GM21723 (cell line): ENCODE measurements around the gene FAM118A.
"Not testable (repeated sequence)": the region's sequence is repeated elsewhere in the genome, so short reads cannot be mapped to it uniquely, and the experiment has no call there.

Experiments used
- ATAC-seq: cut with Tn5 transposase; IDR thresholded peaks from one replicate; pipeline ENCODE4 v1.9.1; 2021; ENCODE audit warnings: mild to moderate bottlenecking, moderate library complexity; ENCODE audit not compliant: unreplicated experiment

Gene FAM118A

GRCh38 chr22:45359627-45360026 is 49.9 kb downstream of the FAM118A start:
- no peak for ATAC-seq

- ATAC-seq, result no peak
These were observed 57.0 kb downstream of the FAM118A start for GRCh38 chr22:45366713-45367112.

- ATAC-seq, result not testable (repeated sequence)
These were observed 63.9 kb downstream of the FAM118A start for GRCh38 chr22:45373592-45373991.

DNA sequence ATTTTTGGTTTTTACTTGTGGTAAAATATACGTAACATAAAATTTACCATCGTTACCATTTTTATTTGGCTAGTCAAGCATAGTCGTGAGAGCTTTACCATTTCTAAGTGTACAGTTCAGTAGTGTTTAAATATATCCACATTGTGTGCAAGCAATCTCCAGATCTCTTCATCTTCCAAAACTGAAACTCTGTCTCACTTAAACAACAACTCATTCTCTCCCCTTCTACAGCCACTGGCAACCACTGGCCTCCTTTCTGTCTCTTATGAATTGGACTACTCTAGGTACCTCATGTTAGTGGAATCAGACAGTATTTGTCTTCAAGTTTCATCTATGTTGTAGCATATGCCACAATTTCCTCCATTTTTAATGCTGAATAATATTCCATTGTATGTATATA is 66.3 kb downstream of the FAM118A start:
- ATAC-seq, result no peak

- no peak for ATAC-seq
These were observed 67.0 kb downstream of the FAM118A start for GRCh38 chr22:45376703-45377102.

DNA sequence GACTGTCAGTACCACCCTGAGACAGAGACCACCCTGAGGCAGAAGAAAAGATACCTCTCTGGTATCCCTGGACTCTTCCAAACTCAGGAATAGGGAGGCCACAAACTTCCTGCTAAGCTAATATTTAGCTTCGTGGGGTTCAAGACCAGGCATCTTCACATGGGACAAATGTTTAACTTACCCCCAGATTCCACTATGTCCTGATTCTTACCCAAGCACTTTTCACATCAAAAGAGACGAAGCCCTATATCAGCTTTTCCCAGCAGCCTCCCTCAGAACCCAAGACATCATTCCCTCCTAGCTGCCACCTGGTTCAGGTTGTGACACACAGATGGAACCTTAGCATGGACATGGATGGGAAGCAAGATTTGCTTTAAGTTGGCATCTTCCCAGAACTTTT is 71.6 kb downstream of the FAM118A start:
- no peak for ATAC-seq

GRCh38 chr22:45389546-45389945 is 79.8 kb downstream of the FAM118A start:
- no peak for ATAC-seq
